ENCODE data around the gene KDM1B. TPM values are rescaled to one million over a fixed set of nuclear protein-coding genes. Genes with fewer than 3 reads are reported as not detected.

Gene KDM1B
- total RNA-seq, 2 experiments from 2014 or later: 17.5 to 18.5 TPM

- peaks cover 54% of the 10 kb centered on the region for H3K4me1 Mint-ChIP-seq (ENCODE audit: low read depth)
- POLR2A ChIA-PET: no interaction called here
- intact Hi-C loops (cut with micrococcal nuclease): loop anchor here (5.0 to 10.0 kb wide), 4 partner anchors 125 to 660 kb away; partner anchors contain the start of genes FAM8A1 and RNF144B
- no peaks in the 10 kb centered on the region for H3K27me3 Mint-ChIP-seq
- no peak overlapping the region for H3K27ac Mint-ChIP-seq
- H3K4me3 Mint-ChIP-seq: peak overlapping the region; percentile 54
- no peak for DNase-seq
- CTCF ChIA-PET: interaction anchor here (0.6 kb wide), 1 partner anchor 15 kb away, joined by 3 read pairs; no protein-coding TSS in a partner anchor
- H3K36me3 Mint-ChIP-seq: peaks cover 55% of the 10 kb centered on the region
- peaks cover 7% of the 10 kb centered on the region for H3K9me3 Mint-ChIP-seq
Observed at GRCh38 chr6:18261877-18262276, 106.7 kb downstream of the KDM1B start.

- intact Hi-C loops (cut with micrococcal nuclease): loop anchor here (1.0 to 10.0 kb wide), 7 partner anchors 20 to 661 kb away; partner anchors contain the start of genes FAM8A1 and RNF144B
- Mint-ChIP-seq H3K9me3 (peaks cover 7% of the 10 kb centered on the region), H3K4me3 (peak overlapping the region; percentile 95), H3K27me3 (no peaks in the 10 kb centered on the region), H3K27ac (peak overlapping the region; percentile 96), H3K36me3 (peaks cover 45% of the 10 kb centered on the region), H3K4me1 (ENCODE audit: low read depth) (peaks cover 54% of the 10 kb centered on the region)
- DNase-seq: peak; percentile 73
- ChIA-PET POLR2A (no interaction called here), CTCF (no interaction called here)
Observed at GRCh38 chr6:18262702-18263417, 107.6 kb downstream of the KDM1B start.

- DNase-seq: peak; percentile 46
- intact Hi-C loops (cut with micrococcal nuclease): loop anchor here (1.0 to 10.0 kb wide), 8 partner anchors 20 to 661 kb away; partner anchors contain the start of genes FAM8A1, KDM1B, RNF144B and TPMT
- Mint-ChIP-seq H3K4me3 (peak overlapping the region; percentile 95), H3K27ac (peak overlapping the region; percentile 96), H3K27me3 (no peaks in the 10 kb centered on the region), H3K36me3 (peaks cover 44% of the 10 kb centered on the region), H3K4me1 (ENCODE audit: low read depth) (peaks cover 53% of the 10 kb centered on the region), H3K9me3 (peaks cover 7% of the 10 kb centered on the region)
- ChIA-PET POLR2A (interaction anchor here (0.9 kb wide), 1 partner anchor 22 kb away, joined by 4 read pairs; no protein-coding TSS in a partner anchor), CTCF (no interaction called here)
Observed at GRCh38 chr6:18263418-18264218, 108.4 kb downstream of the KDM1B start.

GRCh38 chr6:18264219-18264922, 109.1 kb downstream of the KDM1B start, which contains the start of gene DEK:
DEK (minus strand) TSS chr6:18264530; CDS start chr6:18263987, 543 bp downstream.
- H3K27ac Mint-ChIP-seq: peak within 1 kb of the TSS; percentile 96
- DNase-seq: peak; percentile 90
- peaks cover 49% of the 10 kb centered on the region for H3K4me1 Mint-ChIP-seq (ENCODE audit: low read depth)
- H3K27me3 Mint-ChIP-seq: no peaks in the 10 kb centered on the region
- ChIA-PET CTCF (no interaction called here), POLR2A (interaction anchor here (0.9 kb wide), 1 partner anchor 23 kb away, joined by 4 read pairs; no protein-coding TSS in a partner anchor)
- peak within 1 kb of the TSS; percentile 95 for H3K4me3 Mint-ChIP-seq
- H3K9me3 Mint-ChIP-seq: peaks cover 7% of the 10 kb centered on the region
- peaks cover 44% of the 10 kb centered on the region for H3K36me3 Mint-ChIP-seq
- intact Hi-C loops (cut with micrococcal nuclease): loop anchor here (1.0 to 10.0 kb wide), 5 partner anchors 109 to 662 kb away; partner anchors contain the start of genes FAM8A1, KDM1B, RNF144B and TPMT

- ChIA-PET CTCF (no interaction called here), POLR2A (interaction anchor here (0.9 kb wide), 1 partner anchor 23 kb away, joined by 4 read pairs; no protein-coding TSS in a partner anchor)
- Mint-ChIP-seq H3K9me3 (peaks cover 7% of the 10 kb centered on the region), H3K27ac (peak overlapping the region; percentile 92), H3K4me1 (ENCODE audit: low read depth) (peaks cover 43% of the 10 kb centered on the region), H3K4me3 (peak overlapping the region; percentile 82), H3K36me3 (peaks cover 38% of the 10 kb centered on the region), H3K27me3 (no peaks in the 10 kb centered on the region)
- no peak for DNase-seq
- intact Hi-C loops (cut with micrococcal nuclease): loop anchor here (1.0 to 10.0 kb wide), 5 partner anchors 110 to 663 kb away; partner anchors contain the start of genes FAM8A1, KDM1B, RNF144B and TPMT
Observed at GRCh38 chr6:18264923-18265377, 109.7 kb downstream of the KDM1B start.

- peaks cover 28% of the 10 kb centered on the region for H3K36me3 Mint-ChIP-seq
- no peaks in the 10 kb centered on the region for H3K27me3 Mint-ChIP-seq
- peak overlapping the region; percentile 82 for H3K4me3 Mint-ChIP-seq
- ChIA-PET POLR2A (no interaction called here), CTCF (no interaction called here)
- peak overlapping the region; percentile 92 for H3K27ac Mint-ChIP-seq
- H3K9me3 Mint-ChIP-seq: peaks cover 7% of the 10 kb centered on the region
- DNase-seq: no peak
- H3K4me1 Mint-ChIP-seq (ENCODE audit: low read depth): peaks cover 33% of the 10 kb centered on the region
- intact Hi-C loops (cut with micrococcal nuclease): loop anchor here (10.0 kb wide), 1 partner anchor 381 kb away; no protein-coding TSS in a partner anchor
Observed at GRCh38 chr6:18265787-18266522, 110.7 kb downstream of the KDM1B start.

GRCh38 chr6:18266523-18266912, 111.3 kb downstream of the KDM1B start:
- Mint-ChIP-seq H3K36me3 (peaks cover 23% of the 10 kb centered on the region), H3K4me3 (no peak overlapping the region), H3K4me1 (ENCODE audit: low read depth) (peaks cover 28% of the 10 kb centered on the region), H3K27me3 (no peaks in the 10 kb centered on the region), H3K9me3 (peaks cover 7% of the 10 kb centered on the region), H3K27ac (no peak overlapping the region)
- intact Hi-C loops (cut with micrococcal nuclease): loop anchor here (10.0 kb wide), 1 partner anchor 382 kb away; no protein-coding TSS in a partner anchor
- ChIA-PET CTCF (interaction anchor here (0.6 kb wide), 1 partner anchor 92 kb away, joined by 3 read pairs; no protein-coding TSS in a partner anchor), POLR2A (no interaction called here)
- no peak for DNase-seq

- intact Hi-C loops (cut with micrococcal nuclease): loop anchor here (10.0 kb wide), 1 partner anchor 383 kb away; no protein-coding TSS in a partner anchor
- no peak for DNase-seq
- POLR2A ChIA-PET: no interaction called here
- Mint-ChIP-seq H3K27me3 (no peaks in the 10 kb centered on the region), H3K4me1 (ENCODE audit: low read depth) (peaks cover 13% of the 10 kb centered on the region), H3K9me3 (peaks cover 7% of the 10 kb centered on the region), H3K27ac (no peak overlapping the region), H3K36me3 (peaks cover 8% of the 10 kb centered on the region), H3K4me3 (no peak overlapping the region)
- CTCF ChIA-PET: no interaction called here
Observed at GRCh38 chr6:18268066-18268465, 112.8 kb downstream of the KDM1B start.

GRCh38 chr6:18269253-18269652, 114.0 kb downstream of the KDM1B start:
- intact Hi-C loops (cut with micrococcal nuclease): loop anchor here (10.0 kb wide), 1 partner anchor 384 kb away; no protein-coding TSS in a partner anchor
- CTCF ChIA-PET: no interaction called here
- no peak overlapping the region for H3K4me3 Mint-ChIP-seq

GRCh38 chr6:18269717-18270116, 114.5 kb downstream of the KDM1B start:
- H3K27ac Mint-ChIP-seq: no peak overlapping the region
- H3K27me3 Mint-ChIP-seq: no peaks in the 10 kb centered on the region
- ChIA-PET POLR2A (no interaction called here), CTCF (no interaction called here)
- no peaks in the 10 kb centered on the region for H3K36me3 Mint-ChIP-seq
- intact Hi-C loops (cut with micrococcal nuclease): loop anchor here (10.0 kb wide), 1 partner anchor 385 kb away; no protein-coding TSS in a partner anchor
- no peak for DNase-seq
- peaks cover 8% of the 10 kb centered on the region for H3K4me1 Mint-ChIP-seq (ENCODE audit: low read depth)
- H3K9me3 Mint-ChIP-seq: peaks cover 7% of the 10 kb centered on the region
- H3K4me3 Mint-ChIP-seq: no peak overlapping the region

More at GRCh38 chr6:18269253-18269652, 114.0 kb downstream of the KDM1B start:
- Mint-ChIP-seq H3K4me1 (ENCODE audit: low read depth) (peaks cover 8% of the 10 kb centered on the region), H3K27me3 (no peaks in the 10 kb centered on the region), H3K36me3 (no peaks in the 10 kb centered on the region), H3K27ac (no peak overlapping the region), H3K9me3 (peaks cover 7% of the 10 kb centered on the region)
- DNase-seq: no peak
- POLR2A ChIA-PET: no interaction called here

- POLR2A ChIA-PET: no interaction called here
- CTCF ChIA-PET: no interaction called here
- H3K27ac Mint-ChIP-seq: no peak overlapping the region
- no peak overlapping the region for H3K4me3 Mint-ChIP-seq
- peaks cover 5% of the 10 kb centered on the region for H3K27me3 Mint-ChIP-seq
- H3K36me3 Mint-ChIP-seq: no peaks in the 10 kb centered on the region
- intact Hi-C loops (cut with micrococcal nuclease): no loop called here
- peaks cover 4% of the 10 kb centered on the region for H3K4me1 Mint-ChIP-seq (ENCODE audit: low read depth)
- peaks cover 6% of the 10 kb centered on the region for H3K9me3 Mint-ChIP-seq
- DNase-seq: no peak
Observed at GRCh38 chr6:18270216-18270615, 115.0 kb downstream of the KDM1B start.
